K562 (cell line): ENCODE data around the gene MMP20. TPM values are rescaled to one million over a fixed set of nuclear protein-coding genes. Genes with fewer than 3 reads are reported as not detected.
A peak's percentile ranks its signal among the peaks of the same experiment; 100 is the strongest.

ENCODE experiments used
- CREB1 ChIP-seq, 2 experiments: sonication (generic) in 1 of 2; formaldehyde crosslinking in 1 of 2; IDR thresholded peaks; 2 replicates each; pipeline versions ENCODE4 v1.6.1 to v1.8.0; 2012 to 2022; ENCODE audit warnings: inconsistent platforms in 1 of 2, mild to moderate bottlenecking in 1 of 2, missing genetic modification reagents in 1 of 2, moderate library complexity in 1 of 2
- RAD51 ChIP-seq: fragments of 450-650 bp; IDR thresholded peaks from 2 replicates; pipeline ENCODE4 v1.7.1; 2016; ENCODE audit warnings: low read depth, mild to moderate bottlenecking, borderline replicate concordance
- WHSC1 ChIP-seq: IDR thresholded peaks from one replicate; pipeline ENCODE4 v1.6.1; 2012; ENCODE audit warnings: low read length, control low read depth, inconsistent platforms
- ZNF124 ChIP-seq: sonication (generic); formaldehyde crosslinking; IDR thresholded peaks from 2 replicates; pipeline ENCODE4 v1.8.1; 2022; ENCODE audit warnings: missing genetic modification reagents
- polyA plus RNA-seq, 8 experiments: library from polyadenylated mRNA; depleted of rRNA in 4 of 8; stranded (reverse) in 5 of 8; unstranded in 3 of 8; fragments of >200 nt; fragmentation: Nextera tagmentation in 2 of 8; fragmentation: Illumina TruSeq in 1 of 8; extraction: Ambion mirVana in 2 of 8; extraction: Trizol in 1 of 8; gene quantifications; 2 replicates each; pipeline versions ENCODE4 v1.2.1 to v1.2.3, GENCODE V29; 2011 to 2014; ENCODE audit warnings: inconsistent platforms in 1 of 8, missing spikeins in 1 of 8
- total RNA-seq, 7 experiments: library from RNA; depleted of rRNA in 6 of 7; stranded (reverse); fragments of >200 nt in 6 of 7; fragmentation: Illumina TruSeq in 2 of 7; extraction: Trizol in 2 of 7; gene quantifications; 2 replicates each; pipeline versions ENCODE4 v1.2.1 to v1.2.3, GENCODE V29; 2011 to 2021; ENCODE audit warnings: low replicate concordance in 1 of 7
- TF ChIP-seq, protein P1 (sequence below), 2 experiments: fragments of 450-650 bp; IDR thresholded peaks; 2 replicates each; pipeline ENCODE4 v1.6.1; 2016; ENCODE audit warnings: mild to moderate bottlenecking in 2 of 2, borderline replicate concordance in 1 of 2, low read depth in 1 of 2, moderate library complexity in 1 of 2
- TF ChIP-seq, protein P2 (sequence below), 2 experiments: fragments of 450-650 bp in 1 of 2; sonication (generic) in 1 of 2; formaldehyde crosslinking in 1 of 2; IDR thresholded peaks; 2 replicates each; pipeline versions ENCODE4 v1.7.1 to v1.9.0; 2016 to 2022; ENCODE audit warnings: inconsistent platforms in 1 of 2, mild to moderate bottlenecking in 1 of 2, missing genetic modification reagents in 1 of 2
- TF ChIP-seq, protein P3 (sequence below): fragments of 450-650 bp; IDR thresholded peaks from 2 replicates; pipeline ENCODE4 v1.6.1; 2016

The MMP20 gene
- total and polyA plus RNA-seq, 9 of the 15 experiments (the other 6 are each of a cell fraction or from before 2014, with no cell fraction given), result not detected

DNA sequence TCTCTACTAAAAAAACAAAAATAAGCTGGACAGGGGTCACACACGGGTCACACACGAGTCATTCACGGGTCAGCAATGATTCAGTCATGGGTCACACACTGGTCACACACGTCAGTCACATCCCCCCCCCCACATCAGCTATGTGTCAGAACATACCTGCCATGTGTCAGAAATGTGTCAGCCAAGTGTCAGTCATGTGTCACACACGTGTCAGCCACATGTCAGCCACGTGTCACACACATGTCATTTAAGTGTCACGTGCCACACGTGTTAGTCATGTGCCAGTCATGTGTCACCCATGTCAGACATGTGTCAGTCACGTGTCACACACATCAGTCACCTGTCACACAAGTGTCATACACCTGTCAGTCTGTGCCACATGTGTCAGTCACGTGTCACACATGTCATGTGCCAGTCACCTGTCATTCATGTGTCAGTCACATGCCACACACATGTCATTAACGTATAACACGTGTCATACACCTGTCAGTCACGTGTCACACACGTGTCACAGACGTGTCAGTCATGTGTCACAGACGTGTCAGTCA, 28.7 kb upstream of the MMP20 start (continued):
- TF ChIP-seq, protein P1, sequence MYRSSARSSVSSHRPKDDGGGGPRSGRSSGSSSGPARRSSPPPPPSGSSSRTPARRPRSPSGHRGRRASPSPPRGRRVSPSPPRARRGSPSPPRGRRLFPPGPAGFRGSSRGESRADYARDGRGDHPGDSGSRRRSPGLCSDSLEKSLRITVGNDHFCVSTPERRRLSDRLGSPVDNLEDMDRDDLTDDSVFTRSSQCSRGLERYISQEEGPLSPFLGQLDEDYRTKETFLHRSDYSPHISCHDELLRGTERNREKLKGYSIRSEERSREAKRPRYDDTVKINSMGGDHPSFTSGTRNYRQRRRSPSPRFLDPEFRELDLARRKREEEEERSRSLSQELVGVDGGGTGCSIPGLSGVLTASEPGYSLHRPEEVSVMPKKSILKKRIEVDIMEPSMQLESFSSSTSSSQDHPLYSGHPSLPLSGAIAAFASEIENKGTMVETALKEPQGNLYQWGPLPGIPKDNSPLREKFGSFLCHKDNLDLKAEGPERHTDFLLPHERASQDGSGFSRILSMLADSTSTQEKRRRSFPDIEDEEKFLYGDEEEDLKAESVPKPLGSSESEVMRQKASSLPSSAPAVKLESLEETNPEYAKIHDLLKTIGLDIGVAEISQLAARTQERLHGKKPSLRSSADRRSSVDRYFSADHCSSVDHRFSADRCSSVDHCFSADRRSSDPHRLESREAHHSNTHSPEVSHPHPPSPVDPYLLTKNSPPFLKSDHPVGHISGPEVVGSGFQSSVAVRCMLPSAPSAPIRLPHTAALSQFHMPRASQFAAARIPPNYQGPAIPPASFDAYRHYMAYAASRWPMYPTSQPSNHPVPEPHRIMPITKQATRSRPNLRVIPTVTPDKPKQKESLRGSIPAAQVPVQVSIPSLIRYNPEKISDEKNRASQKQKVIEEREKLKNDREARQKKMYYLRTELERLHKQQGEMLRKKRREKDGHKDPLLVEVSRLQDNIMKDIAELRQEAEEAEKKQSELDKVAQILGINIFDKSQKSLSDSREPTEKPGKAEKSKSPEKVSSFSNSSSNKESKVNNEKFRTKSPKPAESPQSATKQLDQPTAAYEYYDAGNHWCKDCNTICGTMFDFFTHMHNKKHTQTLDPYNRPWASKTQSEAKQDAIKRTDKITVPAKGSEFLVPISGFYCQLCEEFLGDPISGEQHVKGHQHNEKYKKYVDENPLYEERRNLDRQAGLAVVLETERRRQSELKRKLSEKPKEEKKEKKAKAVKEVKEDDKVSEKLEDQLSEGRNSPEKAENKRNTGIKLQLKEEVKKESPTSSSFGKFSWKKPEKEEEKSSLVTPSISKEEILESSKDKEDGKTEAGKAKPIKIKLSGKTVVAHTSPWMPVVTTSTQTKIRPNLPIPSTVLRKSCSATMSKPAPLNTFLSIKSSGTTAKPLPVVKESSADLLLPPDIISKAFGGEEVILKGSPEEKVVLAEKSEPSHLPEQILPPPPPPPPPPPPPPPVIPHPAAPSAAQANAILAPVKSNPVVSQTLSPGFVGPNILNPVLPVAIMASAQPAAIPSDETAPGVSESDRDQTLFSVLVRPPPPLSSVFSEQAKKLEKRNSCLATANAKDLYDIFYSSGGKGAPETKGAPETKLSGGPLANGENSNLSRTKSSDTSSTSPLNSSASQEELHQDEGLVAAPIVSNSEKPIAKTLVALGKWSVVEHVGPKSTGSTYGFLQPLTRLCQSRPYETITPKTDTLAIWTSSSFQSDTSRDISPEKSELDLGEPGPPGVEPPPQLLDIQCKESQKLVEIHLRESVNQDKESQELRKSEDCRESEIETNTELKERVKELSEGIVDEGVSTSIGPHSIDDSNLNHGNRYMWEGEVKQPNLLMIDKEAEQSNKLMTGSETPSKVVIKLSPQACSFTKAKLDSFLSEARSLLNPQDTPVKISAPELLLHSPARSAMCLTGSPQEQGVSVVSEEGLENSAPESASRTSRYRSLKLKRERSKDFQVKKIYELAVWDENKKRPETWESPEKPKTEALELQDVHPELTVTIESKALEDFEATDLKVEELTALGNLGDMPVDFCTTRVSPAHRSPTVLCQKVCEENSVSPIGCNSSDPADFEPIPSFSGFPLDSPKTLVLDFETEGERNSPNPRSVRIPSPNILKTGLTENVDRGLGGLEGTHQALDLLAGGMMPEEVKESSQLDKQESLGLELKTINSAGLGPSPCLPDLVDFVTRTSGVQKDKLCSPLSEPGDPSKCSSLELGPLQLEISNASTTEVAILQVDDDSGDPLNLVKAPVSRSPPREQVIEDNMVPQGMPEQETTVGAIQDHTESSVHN (IDR thresholded peaks at IDR 0.05; ENCODE audit: borderline replicate concordance in 1 of 2, low read depth in 1 of 2), result 0 out of 4 replicates have a peak, but pooled peaks of 1 of the 2 experiments have one; percentile 18
- TF ChIP-seq CREB1 (IDR thresholded peaks at IDR 0.05) (no peak), CREB1 (CRISPR knock-in tag; IDR thresholded peaks at IDR 0.05) (peak; percentile 61), RAD51 (peak; percentile 67), WHSC1 (no peak), ZNF124 (CRISPR knock-in tag) (peak; percentile 80; the same call in 1 of the 2 replicates)
- TF ChIP-seq, protein P2, sequence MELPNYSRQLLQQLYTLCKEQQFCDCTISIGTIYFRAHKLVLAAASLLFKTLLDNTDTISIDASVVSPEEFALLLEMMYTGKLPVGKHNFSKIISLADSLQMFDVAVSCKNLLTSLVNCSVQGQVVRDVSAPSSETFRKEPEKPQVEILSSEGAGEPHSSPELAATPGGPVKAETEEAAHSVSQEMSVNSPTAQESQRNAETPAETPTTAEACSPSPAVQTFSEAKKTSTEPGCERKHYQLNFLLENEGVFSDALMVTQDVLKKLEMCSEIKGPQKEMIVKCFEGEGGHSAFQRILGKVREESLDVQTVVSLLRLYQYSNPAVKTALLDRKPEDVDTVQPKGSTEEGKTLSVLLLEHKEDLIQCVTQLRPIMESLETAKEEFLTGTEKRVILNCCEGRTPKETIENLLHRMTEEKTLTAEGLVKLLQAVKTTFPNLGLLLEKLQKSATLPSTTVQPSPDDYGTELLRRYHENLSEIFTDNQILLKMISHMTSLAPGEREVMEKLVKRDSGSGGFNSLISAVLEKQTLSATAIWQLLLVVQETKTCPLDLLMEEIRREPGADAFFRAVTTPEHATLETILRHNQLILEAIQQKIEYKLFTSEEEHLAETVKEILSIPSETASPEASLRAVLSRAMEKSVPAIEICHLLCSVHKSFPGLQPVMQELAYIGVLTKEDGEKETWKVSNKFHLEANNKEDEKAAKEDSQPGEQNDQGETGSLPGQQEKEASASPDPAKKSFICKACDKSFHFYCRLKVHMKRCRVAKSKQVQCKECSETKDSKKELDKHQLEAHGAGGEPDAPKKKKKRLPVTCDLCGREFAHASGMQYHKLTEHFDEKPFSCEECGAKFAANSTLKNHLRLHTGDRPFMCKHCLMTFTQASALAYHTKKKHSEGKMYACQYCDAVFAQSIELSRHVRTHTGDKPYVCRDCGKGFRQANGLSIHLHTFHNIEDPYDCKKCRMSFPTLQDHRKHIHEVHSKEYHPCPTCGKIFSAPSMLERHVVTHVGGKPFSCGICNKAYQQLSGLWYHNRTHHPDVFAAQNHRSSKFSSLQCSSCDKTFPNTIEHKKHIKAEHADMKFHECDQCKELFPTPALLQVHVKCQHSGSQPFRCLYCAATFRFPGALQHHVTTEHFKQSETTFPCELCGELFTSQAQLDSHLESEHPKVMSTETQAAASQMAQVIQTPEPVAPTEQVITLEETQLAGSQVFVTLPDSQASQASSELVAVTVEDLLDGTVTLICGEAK (IDR thresholded peaks at IDR 0.05), result no peak
- TF ChIP-seq, protein P2 (CRISPR knock-in tag; IDR thresholded peaks at IDR 0.05), result peak; percentile 84; the same call in 1 of the 2 replicates
- TF ChIP-seq, protein P3, sequence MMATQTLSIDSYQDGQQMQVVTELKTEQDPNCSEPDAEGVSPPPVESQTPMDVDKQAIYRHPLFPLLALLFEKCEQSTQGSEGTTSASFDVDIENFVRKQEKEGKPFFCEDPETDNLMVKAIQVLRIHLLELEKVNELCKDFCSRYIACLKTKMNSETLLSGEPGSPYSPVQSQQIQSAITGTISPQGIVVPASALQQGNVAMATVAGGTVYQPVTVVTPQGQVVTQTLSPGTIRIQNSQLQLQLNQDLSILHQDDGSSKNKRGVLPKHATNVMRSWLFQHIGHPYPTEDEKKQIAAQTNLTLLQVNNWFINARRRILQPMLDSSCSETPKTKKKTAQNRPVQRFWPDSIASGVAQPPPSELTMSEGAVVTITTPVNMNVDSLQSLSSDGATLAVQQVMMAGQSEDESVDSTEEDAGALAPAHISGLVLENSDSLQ, result peak; percentile 92
